A549 (cell line): ENCODE results near the gene DET1. TPM values are rescaled to one million over a fixed set of nuclear protein-coding genes. Genes with fewer than 3 reads are reported as not detected.
A peak's percentile ranks its signal among the peaks of the same experiment; 100 is the strongest.

Source experiments
- ATAC-seq, 2 experiments: fragments of 200-7000 bp in 1 of 2; fragments of >200 bp in 1 of 2; cut with Nextera tagmentation in 1 of 2; cut with Tn5 transposase in 1 of 2; 3 replicates each; pipeline versions ENCODE4 v1.8.0 to v1.9.1; 2018 to 2020; ENCODE audit warnings: mild to moderate bottlenecking in 1 of 2, moderate library complexity in 1 of 2
- CTCF ChIA-PET: fragments of 300-600 bp; sonication (Branson Sonifier 250); formaldehyde crosslinking; extraction: SDS; loops from one replicate; lab custom pipeline; 2021; ENCODE audit warnings: antibody characterized with exemption, inconsistent platforms; lab: Yijun Ruan, JAX
- POLR2A ChIA-PET: fragments of 350-600 bp; formaldehyde crosslinking; extraction: SDS; loops from one replicate; lab custom pipeline; 2021; ENCODE audit warnings: antibody characterized with exemption, inconsistent platforms; lab: Yijun Ruan, JAX
- DNase-seq, 2 experiments: peaks; one replicate each; pipeline versions ENCODE4 v3.0.0 to v3.0.0-alpha.2; 2011 to 2016; ENCODE audit warnings: low read depth in 1 of 2, low spot score in 1 of 2
- FAIRE-seq: peaks from 2 replicates; lab custom pipeline; 2011; peaks lifted over from hg19 to GRCh38; lab: Jason Lieb, UNC
- H3K27ac ChIP-seq, 2 experiments: fragments of >200 bp; sonication (Bioruptor Twin); formaldehyde crosslinking; 3 replicates each; pipeline ENCODE4 v1.5.1; 2016 to 2017
- H3K4me1 ChIP-seq: fragments of >200 bp; sonication (Bioruptor Twin); formaldehyde crosslinking; 3 replicates; pipeline ENCODE4 v1.6.1; 2016
- H3K4me2 ChIP-seq: fragments of >200 bp; sonication (Bioruptor Twin); formaldehyde crosslinking; 3 replicates; pipeline ENCODE4 v1.6.1; 2016
- H3K4me3 ChIP-seq: fragments of >200 bp; sonication (Bioruptor Twin); formaldehyde crosslinking; 3 replicates; pipeline ENCODE4 v1.5.1; 2016
- H3K9me3 ChIP-seq: fragments of >200 bp; sonication (Bioruptor Twin); formaldehyde crosslinking; 3 replicates; pipeline ENCODE4 v1.6.1; 2016
- ATOH8 ChIP-seq: fragments of 250-450 bp; sonication (Bioruptor Pico); IDR thresholded peaks from 2 replicates; pipeline ENCODE4 v1.5.0; 2020; ENCODE audit warnings: low read depth, mild to moderate bottlenecking, moderate library complexity
- BCL3 ChIP-seq: fragments of >200 bp; sonication (Bioruptor Twin); formaldehyde crosslinking; IDR thresholded peaks from 3 replicates; pipeline ENCODE4 v1.6.1; 2016
- CBX2 ChIP-seq: fragments of 200-600 bp; sonication (generic); IDR thresholded peaks from 2 replicates; pipeline ENCODE4 v1.6.1; 2016; ENCODE audit warnings: low read depth, mild to moderate bottlenecking, borderline replicate concordance
- CBX8 ChIP-seq: fragments of 200-600 bp; sonication (generic); IDR thresholded peaks from 2 replicates; pipeline ENCODE4 v1.6.1; 2016
- EHF ChIP-seq: fragments of 250-450 bp; sonication (Bioruptor Pico); IDR thresholded peaks from 2 replicates; pipeline ENCODE4 v1.5.0; 2020; ENCODE audit warnings: mild to moderate bottlenecking
- EP300 ChIP-seq, 2 experiments: fragments of >200 bp; sonication (Bioruptor Twin); formaldehyde crosslinking; IDR thresholded peaks; 2 replicates in 1 of 2; 3 replicates in 1 of 2; pipeline ENCODE4 v1.6.1; 2016 to 2017
- FOSB ChIP-seq: fragments of 250-450 bp; sonication (Bioruptor Pico); IDR thresholded peaks from 2 replicates; pipeline ENCODE4 v1.5.0; 2020; ENCODE audit warnings: mild to moderate bottlenecking, moderate library complexity
- FOXS1 ChIP-seq: fragments of 250-450 bp; sonication (Bioruptor Pico); IDR thresholded peaks from 2 replicates; pipeline ENCODE4 v1.5.0; 2020; ENCODE audit warnings: mild to moderate bottlenecking, moderate library complexity
- GATA3 ChIP-seq: IDR thresholded peaks from 2 replicates; pipeline ENCODE4 v1.6.1; 2012; ENCODE audit warnings: borderline replicate concordance
- HDAC2 ChIP-seq: fragments of 200-600 bp; sonication (generic); IDR thresholded peaks from 2 replicates; pipeline ENCODE4 v1.6.1; 2016
- HES2 ChIP-seq: fragments of >200 bp; sonication (Bioruptor Twin); formaldehyde crosslinking; IDR thresholded peaks from 2 replicates; pipeline ENCODE4 v1.6.1; 2016
- HMGXB4 ChIP-seq: fragments of 250-450 bp; sonication (Bioruptor Pico); IDR thresholded peaks from 2 replicates; pipeline ENCODE4 v1.5.0; 2021; ENCODE audit warnings: mild to moderate bottlenecking, moderate library complexity, borderline replicate concordance
- HOXB13 ChIP-seq: fragments of 250-450 bp; sonication (Bioruptor Pico); IDR thresholded peaks from 2 replicates; pipeline ENCODE4 v1.5.0; 2020; ENCODE audit warnings: low read depth, mild to moderate bottlenecking, moderate library complexity
- MYC ChIP-seq: IDR thresholded peaks from 2 replicates; pipeline ENCODE4 v1.6.1; 2012; ENCODE audit warnings: mild to moderate bottlenecking, inconsistent platforms, low read length, improper control_type of control experiment, borderline replicate concordance
- NPAS2 ChIP-seq: fragments of 250-450 bp; sonication (Bioruptor Pico); IDR thresholded peaks from 2 replicates; pipeline ENCODE4 v1.8.0; 2022; ENCODE audit warnings: mild to moderate bottlenecking, moderate library complexity, borderline replicate concordance
- NR3C1 ChIP-seq: fragments of >200 bp; sonication (Bioruptor Twin); formaldehyde crosslinking; IDR thresholded peaks from 3 replicates; pipeline ENCODE4 v1.6.1; 2017
- PBX3 ChIP-seq: IDR thresholded peaks from 2 replicates; pipeline ENCODE4 v1.6.1; 2012
- RAD21 ChIP-seq, 2 experiments: fragments of >200 bp in 1 of 2; sonication (Bioruptor Twin) in 1 of 2; formaldehyde crosslinking in 1 of 2; IDR thresholded peaks in 1 of 2; conservative IDR thresholded peaks in 1 of 2; 2 replicates in 1 of 2; 3 replicates in 1 of 2; pipeline ENCODE4 v1.6.1; 2012 to 2018; ENCODE audit warnings: inconsistent platforms in 1 of 2
- RARB ChIP-seq: fragments of 250-450 bp; sonication (Bioruptor Pico); IDR thresholded peaks from 2 replicates; pipeline ENCODE4 v1.8.0; 2021; ENCODE audit warnings: mild to moderate bottlenecking, moderate library complexity
- RCOR1 ChIP-seq: fragments of 150-350 bp; IDR thresholded peaks from 2 replicates; pipeline ENCODE4 v1.6.1; 2014; ENCODE audit warnings: antibody characterized with exemption, low read length, low read depth
- RNF2 ChIP-seq: fragments of 200-600 bp; sonication (generic); IDR thresholded peaks from 2 replicates; pipeline ENCODE4 v1.6.1; 2016; ENCODE audit warnings: low read depth, mild to moderate bottlenecking, antibody characterized with exemption, moderate library complexity, borderline replicate concordance
- TFCP2L1 ChIP-seq: fragments of 250-450 bp; sonication (Bioruptor Pico); IDR thresholded peaks from 2 replicates; pipeline ENCODE4 v1.5.0; 2021; ENCODE audit warnings: mild to moderate bottlenecking
- ZFP36 ChIP-seq: fragments of 450-650 bp; IDR thresholded peaks from 2 replicates; pipeline ENCODE4 v1.6.1; 2014; ENCODE audit warnings: borderline replicate concordance; ENCODE audit not compliant: partially characterized antibody
- WGBS: methylation state at CpG from one replicate; pipeline ENCODE4 v1.1.6; 2017; ENCODE audit errors: missing lambda C conversion rate; 5-methylcytosine and 5-hydroxymethylcytosine counted together
- polyA plus RNA-seq, 4 experiments: library from polyadenylated mRNA; depleted of rRNA in 3 of 4; stranded (reverse); fragments of >200 nt; fragmentation: RNase III in 1 of 4; extraction: RNeasy Plus Mini Kit Qiagen cat#74134 plus additional on column Dnase treatment in 1 of 4; gene quantifications; 2 replicates in 3 of 4; 3 replicates in 1 of 4; pipeline ENCODE4 v1.2.3, GENCODE V29; 2011 to 2017
- TF ChIP-seq, protein P1 (sequence below): IDR thresholded peaks from 2 replicates; pipeline ENCODE4 v1.6.1; 2012

The DET1 gene
- polyA plus RNA-seq, 2 of the 4 experiments (the other 2 are of a cell fraction), result 3.9 to 12.4 TPM

GRCh38 chr15:88591384-88591783 is 44.9 kb upstream of the DET1 start:
- no peaks in the 10 kb centered on the region for H3K4me1 ChIP-seq
- FAIRE-seq, result no peak
- DNase-seq, result no peak
- H3K27ac ChIP-seq, result no peak overlapping the region
- H3K4me3 ChIP-seq, result no peak overlapping the region
- POLR2A ChIA-PET, result no interaction called here
- no peaks in the 10 kb centered on the region for H3K9me3 ChIP-seq
- CTCF ChIA-PET, result interaction anchor here (1.2 kb wide), 1 partner anchor 19 kb away, joined by 3 read pairs; no protein-coding TSS in a partner anchor
- ATAC-seq, result no peak
- no peak overlapping the region for H3K4me2 ChIP-seq
- TF ChIP-seq CBX2 (no peak), ZFP36 (no peak), MYC (no peak), GATA3 (no peak), NR3C1 (no peak), EHF (CRISPR knock-in tag) (no peak)

GRCh38 chr15:88590759-88591158 is 44.3 kb upstream of the DET1 start:
- Histone ChIP-seq H3K27ac (no peak overlapping the region), H3K4me2 (no peak overlapping the region), H3K9me3 (no peaks in the 10 kb centered on the region)
- POLR2A ChIA-PET, result no interaction called here
- no peak for TF ChIP-seq RARB (CRISPR knock-in tag)
- no peak for TF ChIP-seq MYC
- TF ChIP-seq, protein P1, sequence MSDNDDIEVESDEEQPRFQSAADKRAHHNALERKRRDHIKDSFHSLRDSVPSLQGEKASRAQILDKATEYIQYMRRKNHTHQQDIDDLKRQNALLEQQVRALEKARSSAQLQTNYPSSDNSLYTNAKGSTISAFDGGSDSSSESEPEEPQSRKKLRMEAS, result no peak
- no peak for TF ChIP-seq FOSB (CRISPR knock-in tag)
- TF ChIP-seq HOXB13 (CRISPR knock-in tag), result no peak
- no peak for TF ChIP-seq HES2
- TF ChIP-seq RAD21 (conservative IDR thresholded peaks at IDR 0.05 in 1 of 2, IDR thresholded peaks at IDR 0.05 in 1 of 2), result no peak
- TF ChIP-seq RCOR1, result no peak
- no peak for TF ChIP-seq CBX8
- no peak for TF ChIP-seq BCL3
- TF ChIP-seq EP300 (IDR thresholded peaks at IDR 0.05), result no peak
- no peak for TF ChIP-seq FOXS1 (CRISPR knock-in tag)
- no peak for TF ChIP-seq HDAC2
- TF ChIP-seq NPAS2 (CRISPR knock-in tag), result no peak
- TF ChIP-seq, all 56 proteins: peak for 0
- DNase-seq, result no peak
- FAIRE-seq, result no peak
- Histone ChIP-seq H3K4me3 (no peak overlapping the region), H3K4me1 (no peaks in the 10 kb centered on the region)
- ATAC-seq, result no peak
- whole genome bisulfite sequencing, result 29% methylated on average over 6 of the region's 6 CpGs
- CTCF ChIA-PET, result interaction anchor here (1.2 kb wide), 1 partner anchor 19 kb away, joined by 3 read pairs; no protein-coding TSS in a partner anchor

- POLR2A ChIA-PET, result no interaction called here
- DNase-seq (no peak), ATAC-seq (peak; percentile 53 to 62), FAIRE-seq (no peak)
- WGBS, result 9% methylated on average over 4 of the region's 4 CpGs
- no peak overlapping the region for H3K4me3 ChIP-seq
- H3K9me3 ChIP-seq, result peaks cover 7% of the 10 kb centered on the region; the same call in 1 of the 3 replicates
- CTCF ChIA-PET, result interaction anchor here (1.2 kb wide), 1 partner anchor 22 kb away, joined by 4 read pairs; no protein-coding TSS in a partner anchor
- H3K27ac ChIP-seq, result no peak overlapping the region
- H3K4me1 ChIP-seq, result no peaks in the 10 kb centered on the region
- no peak overlapping the region for H3K4me2 ChIP-seq
- TF ChIP-seq HES2, result no peak
- TF ChIP-seq BCL3, result no peak
- no peak for TF ChIP-seq MYC
- TF ChIP-seq HMGXB4 (CRISPR knock-in tag), result no peak
- TF ChIP-seq TFCP2L1 (CRISPR knock-in tag), result no peak
- no peak for TF ChIP-seq NR3C1
- no peak for TF ChIP-seq HDAC2
- no peak for TF ChIP-seq RNF2
- no peak for TF ChIP-seq NPAS2 (CRISPR knock-in tag)
- TF ChIP-seq, protein P1, result no peak
- TF ChIP-seq RAD21 (conservative IDR thresholded peaks at IDR 0.05 in 1 of 2, IDR thresholded peaks at IDR 0.05 in 1 of 2), result no peak
- no peak for TF ChIP-seq ATOH8 (CRISPR knock-in tag)
- no peak for TF ChIP-seq PBX3
These were observed 40.1 kb upstream of the DET1 start for GRCh38 chr15:88586401-88587162.
